ENCODE measurements around the gene SPACA6. TPM values are rescaled to one million over a fixed set of nuclear protein-coding genes. Genes with fewer than 3 reads are reported as not detected.

The SPACA6 gene
- total RNA-seq, 1 experiment from 2014 or later = 13.1 TPM

- no peak overlapping the region for H3K4me3 Mint-ChIP-seq (ENCODE audit: unreplicated experiment)
- H3K9me3 Mint-ChIP-seq (ENCODE audit: unreplicated experiment) = no peaks in the 10 kb centered on the region
- ChIA-PET CTCF (interaction anchor here (0.6 to 7.3 kb wide), 22 partner anchors 10 to 640 kb away, joined by 3 to 66 read pairs (median 4); no protein-coding TSS in a partner anchor), POLR2A (interaction anchor here (1.5 to 1.6 kb wide), 2 partner anchors 27 to 43 kb away, joined by 3 to 5 read pairs; no protein-coding TSS in a partner anchor)
- no TSS peak for BruUV-seq (replicated peaks)
- peaks cover 30% of the 10 kb centered on the region for H3K27me3 Mint-ChIP-seq (ENCODE audit: insufficient read depth, unreplicated experiment)
- peak; percentile 90 for DNase-seq (ENCODE audit: unreplicated experiment)
- H3K27ac Mint-ChIP-seq (ENCODE audit: low read depth, unreplicated experiment) = no peak overlapping the region
- peaks cover 7% of the 10 kb centered on the region for H3K4me1 Mint-ChIP-seq (ENCODE audit: insufficient read depth, unreplicated experiment)
- H3K36me3 Mint-ChIP-seq (ENCODE audit: insufficient read depth, unreplicated experiment) = no peaks in the 10 kb centered on the region
- intact Hi-C loops (cut with micrococcal nuclease) = no loop called here
- TF ChIP-seq CTCF (IDR thresholded peaks at IDR 0.05; ENCODE audit: unreplicated experiment) = peak; percentile 66
Measured at GRCh38 chr19:51660975-51661600, 32.0 kb upstream of the SPACA6 start.

GRCh38 chr19:51663650-51664049 lies 29.5 kb upstream of the SPACA6 start:
- Mint-ChIP-seq H3K36me3 (ENCODE audit: insufficient read depth, unreplicated experiment) (no peaks in the 10 kb centered on the region), H3K4me1 (ENCODE audit: insufficient read depth, unreplicated experiment) (no peaks in the 10 kb centered on the region), H3K27ac (ENCODE audit: low read depth, unreplicated experiment) (no peak overlapping the region), H3K27me3 (ENCODE audit: insufficient read depth, unreplicated experiment) (peaks cover 30% of the 10 kb centered on the region), H3K9me3 (ENCODE audit: unreplicated experiment) (no peaks in the 10 kb centered on the region), H3K4me3 (ENCODE audit: unreplicated experiment) (no peak overlapping the region)
- BruUV-seq (replicated peaks) = no TSS peak
- CTCF ChIA-PET = interaction anchor here (0.7 to 2.3 kb wide), 3 partner anchors 114 to 324 kb away, joined by 3 to 6 read pairs (median 3); no protein-coding TSS in a partner anchor
- intact Hi-C loops (cut with micrococcal nuclease) = loop anchor here (2.0 kb wide), 1 partner anchor 119 kb away; no protein-coding TSS in a partner anchor
- DNase-seq (ENCODE audit: unreplicated experiment) = no peak
- POLR2A ChIA-PET = no interaction called here
- no peak for TF ChIP-seq CTCF (IDR thresholded peaks at IDR 0.05; ENCODE audit: unreplicated experiment)

GRCh38 chr19:51664131-51664530 lies 29.0 kb upstream of the SPACA6 start:
- H3K9me3 Mint-ChIP-seq (ENCODE audit: unreplicated experiment) = no peaks in the 10 kb centered on the region
- H3K4me3 Mint-ChIP-seq (ENCODE audit: unreplicated experiment) = no peak overlapping the region
- no peak overlapping the region for H3K27ac Mint-ChIP-seq (ENCODE audit: low read depth, unreplicated experiment)
- peaks cover 30% of the 10 kb centered on the region for H3K27me3 Mint-ChIP-seq (ENCODE audit: insufficient read depth, unreplicated experiment)
- no peaks in the 10 kb centered on the region for H3K36me3 Mint-ChIP-seq (ENCODE audit: insufficient read depth, unreplicated experiment)
- no peaks in the 10 kb centered on the region for H3K4me1 Mint-ChIP-seq (ENCODE audit: insufficient read depth, unreplicated experiment)
- no TSS peak for BruUV-seq (replicated peaks)
- POLR2A ChIA-PET = no interaction called here
- CTCF ChIA-PET = interaction anchor here (0.5 to 2.3 kb wide), 3 partner anchors 113 to 984 kb away, joined by 3 to 6 read pairs (median 4); no protein-coding TSS in a partner anchor
- intact Hi-C loops (cut with micrococcal nuclease) = loop anchor here (2.0 kb wide), 1 partner anchor 119 kb away; no protein-coding TSS in a partner anchor
- no peak for DNase-seq (ENCODE audit: unreplicated experiment)
- no peak for TF ChIP-seq CTCF (IDR thresholded peaks at IDR 0.05; ENCODE audit: unreplicated experiment)

- H3K36me3 Mint-ChIP-seq (ENCODE audit: insufficient read depth, unreplicated experiment) = no peaks in the 10 kb centered on the region
- H3K4me1 Mint-ChIP-seq (ENCODE audit: insufficient read depth, unreplicated experiment) = no peaks in the 10 kb centered on the region
- DNase-seq (ENCODE audit: unreplicated experiment) = peak; percentile 48
- BruUV-seq (replicated peaks) = no TSS peak
- ChIA-PET CTCF (interaction anchor here (2.3 kb wide), 1 partner anchor 113 kb away, joined by 6 read pairs; no protein-coding TSS in a partner anchor), POLR2A (no interaction called here)
- H3K4me3 Mint-ChIP-seq (ENCODE audit: unreplicated experiment) = no peak overlapping the region
- no peaks in the 10 kb centered on the region for H3K9me3 Mint-ChIP-seq (ENCODE audit: unreplicated experiment)
- intact Hi-C loops (cut with micrococcal nuclease) = loop anchor here (2.0 kb wide), 1 partner anchor 118 kb away; no protein-coding TSS in a partner anchor
- peaks cover 30% of the 10 kb centered on the region for H3K27me3 Mint-ChIP-seq (ENCODE audit: insufficient read depth, unreplicated experiment)
- TF ChIP-seq CTCF (IDR thresholded peaks at IDR 0.05; ENCODE audit: unreplicated experiment) = peak; percentile 29
- H3K27ac Mint-ChIP-seq (ENCODE audit: low read depth, unreplicated experiment) = no peak overlapping the region
Measured at GRCh38 chr19:51664997-51665396, 28.1 kb upstream of the SPACA6 start.
